Ammon's horn (tissue), 1 donor: ENCODE data around the gene P4HA3.
"Not testable (repeated sequence)": the region's sequence is repeated elsewhere in the genome, so short reads cannot be mapped to it uniquely, and the experiment has no call there.

Experiments used
- DNase-seq: peaks from one replicate; pipeline ENCODE4 v3.0.0-alpha.2; 2016; ENCODE audit warnings: low spot score

The P4HA3 gene

DNA sequence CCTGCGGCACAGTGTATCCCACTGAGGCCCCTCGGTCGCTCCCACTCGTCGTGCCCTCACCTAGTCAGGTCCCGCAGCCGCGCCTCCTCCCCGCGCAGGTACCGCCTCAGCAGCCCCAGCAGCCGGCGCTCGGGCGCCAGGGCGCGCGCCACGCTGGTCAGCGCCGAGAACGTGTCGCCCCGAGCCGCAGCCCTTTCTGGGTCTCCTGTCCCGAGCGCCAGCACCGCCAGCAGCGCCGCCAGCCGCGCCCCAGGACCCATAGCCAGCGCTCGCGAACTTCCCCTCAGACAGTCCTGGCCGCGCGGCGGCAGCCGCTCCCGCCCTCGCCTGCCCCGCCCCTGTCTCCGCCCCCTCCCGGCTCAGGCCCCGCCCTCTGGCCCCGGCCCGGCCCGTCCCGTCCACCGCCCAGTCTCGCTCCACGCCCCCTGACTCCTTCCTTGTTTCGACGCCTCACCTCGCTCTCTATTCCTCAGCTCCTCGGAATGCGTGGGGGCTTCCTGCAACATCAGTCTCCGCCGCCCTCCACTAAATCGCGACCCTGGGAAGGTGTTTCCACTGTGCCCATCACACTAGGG lies at the start of gene P4HA3:
TSS of gene P4HA3 (minus strand) at position 289 of the 575 bp plus-strand sequence. CDS start at position 260, 29 bp downstream.
- peak; percentile 23 for DNase-seq

DNA sequence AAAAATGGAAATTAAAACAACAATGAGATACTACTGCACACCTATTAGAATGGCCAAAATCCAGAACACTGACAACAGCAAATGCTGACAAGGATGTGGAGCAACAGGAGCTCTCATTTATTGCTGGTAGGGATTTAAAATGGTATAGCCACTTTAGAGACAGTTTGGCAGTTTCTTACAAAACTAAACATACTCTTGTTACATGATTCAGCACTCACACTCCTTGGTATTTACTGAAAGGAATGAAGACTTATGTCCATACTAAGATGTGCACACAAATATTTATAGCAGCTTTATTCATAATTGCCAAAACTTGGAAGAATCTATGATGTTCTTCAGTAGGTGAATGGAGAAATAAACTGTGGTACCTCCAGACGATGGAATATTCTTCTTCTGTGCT lies 46.0 kb upstream of the P4HA3 start:
- DNase-seq = no peak

DNA sequence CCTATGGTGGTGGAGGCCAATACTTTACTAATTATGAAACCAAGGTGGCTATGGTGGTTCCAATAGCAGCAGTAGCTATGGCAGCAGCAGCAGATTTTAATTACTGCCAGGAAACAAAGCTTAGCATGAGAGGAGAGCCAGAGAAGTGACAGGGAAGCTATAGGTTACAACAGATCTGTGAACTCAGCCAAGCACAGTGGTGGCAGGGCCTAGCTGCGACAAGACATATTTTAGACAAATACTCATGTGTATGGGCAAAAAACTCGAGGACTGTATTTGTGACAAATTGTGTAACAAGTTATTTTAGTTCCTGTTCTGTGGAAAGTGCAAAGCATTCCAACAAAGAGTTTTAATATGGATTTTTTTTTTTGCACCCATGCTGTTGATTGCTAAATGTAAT lies 44.2 kb upstream of the P4HA3 start:
- no peak for DNase-seq

DNA sequence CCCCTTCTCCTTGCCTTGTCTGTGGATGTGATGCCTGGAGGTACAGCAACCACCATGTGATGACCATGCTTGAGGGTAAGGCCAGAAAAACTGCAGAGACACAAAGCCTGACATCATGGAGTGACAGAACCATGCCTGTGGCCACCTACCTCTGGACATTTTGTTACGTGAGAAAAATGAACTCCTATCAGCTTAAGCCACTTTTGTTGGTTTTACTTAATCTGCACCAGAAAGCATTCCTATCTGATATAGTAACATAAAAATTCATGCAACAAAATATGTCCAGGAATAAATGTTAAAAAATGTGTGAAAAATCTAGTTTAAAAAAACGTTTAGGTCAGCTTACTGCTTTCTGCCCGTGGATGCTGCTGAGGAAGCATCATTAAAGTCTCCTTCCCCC lies 42.6 kb upstream of the P4HA3 start:
- DNase-seq = no peak

DNA sequence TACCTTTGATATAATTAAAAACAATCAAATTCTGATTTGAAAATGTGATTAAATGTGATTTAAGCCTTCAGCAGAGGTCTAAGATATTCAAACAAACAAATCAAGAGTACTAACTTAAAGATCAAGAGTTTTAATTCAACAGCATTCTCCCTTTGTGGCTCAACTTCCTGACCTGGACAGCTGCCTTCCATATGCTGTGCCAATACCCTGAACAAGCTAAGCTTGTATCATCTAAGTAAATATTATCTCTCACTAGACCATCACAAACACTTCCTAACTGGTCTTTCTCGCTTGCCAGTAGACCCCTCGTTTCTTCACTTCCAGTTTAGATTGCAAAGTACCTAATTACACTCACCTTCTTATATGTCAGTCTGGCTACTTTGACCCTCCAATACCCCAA lies 35.9 kb upstream of the P4HA3 start:
- DNase-seq = no peak

DNA sequence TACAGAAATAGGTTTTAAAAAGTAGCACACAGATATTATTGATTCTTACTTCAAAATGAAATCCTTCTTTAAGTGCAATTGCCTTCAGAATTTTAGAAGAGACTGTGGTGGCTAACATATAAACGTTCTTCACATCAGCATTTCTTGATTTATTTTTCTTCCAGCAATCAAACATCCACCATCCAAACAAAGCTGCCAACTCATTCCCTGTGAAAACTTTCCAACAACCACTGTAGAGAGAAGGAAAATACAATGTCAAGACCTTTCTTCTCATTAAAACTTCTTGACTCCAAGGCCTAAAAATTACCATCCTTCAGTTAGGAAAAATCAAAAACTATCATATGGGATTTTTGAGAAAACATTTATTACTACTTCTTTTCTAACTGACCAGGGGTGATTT lies 34.0 kb upstream of the P4HA3 start:
- no peak for DNase-seq

DNA sequence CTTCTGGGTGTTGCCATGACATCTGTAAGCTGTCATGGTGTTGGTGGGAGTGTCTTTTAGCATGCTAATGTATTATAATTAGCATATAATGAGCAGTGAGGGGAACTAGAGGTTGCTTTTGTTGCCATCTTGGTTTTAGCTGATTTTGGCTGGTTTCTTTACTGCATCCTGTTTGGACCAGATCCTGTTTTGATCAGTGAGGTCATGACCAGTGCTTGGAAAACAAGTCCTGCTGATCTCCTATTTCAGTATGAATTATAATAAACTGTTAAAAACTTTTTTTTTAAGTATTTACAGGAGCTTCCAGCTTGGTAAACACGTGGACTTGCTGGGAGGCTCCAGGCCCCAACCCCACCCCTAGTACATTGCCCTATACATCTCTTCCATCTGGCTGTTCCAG lies 30.5 kb upstream of the P4HA3 start:
- no peak for DNase-seq

DNA sequence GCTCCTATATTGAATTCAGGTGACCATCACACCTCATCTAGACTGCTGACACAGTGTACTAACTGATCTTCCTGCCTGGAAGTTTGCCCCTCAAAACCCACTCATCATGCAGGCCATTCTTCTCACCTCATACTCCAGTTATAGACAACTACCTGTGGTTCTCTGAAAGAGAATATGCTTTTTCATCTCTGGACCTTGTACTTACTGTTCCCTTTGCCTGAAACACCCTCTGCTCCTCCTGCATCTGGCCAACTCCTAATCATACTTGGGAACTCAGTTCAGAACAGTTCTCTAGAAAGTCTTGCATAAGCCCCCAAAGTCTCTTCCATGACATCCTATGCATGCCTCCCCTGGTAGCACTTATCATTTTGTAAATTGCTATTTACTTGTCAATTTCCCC lies 28.2 kb upstream of the P4HA3 start:
- no peak for DNase-seq

DNA sequence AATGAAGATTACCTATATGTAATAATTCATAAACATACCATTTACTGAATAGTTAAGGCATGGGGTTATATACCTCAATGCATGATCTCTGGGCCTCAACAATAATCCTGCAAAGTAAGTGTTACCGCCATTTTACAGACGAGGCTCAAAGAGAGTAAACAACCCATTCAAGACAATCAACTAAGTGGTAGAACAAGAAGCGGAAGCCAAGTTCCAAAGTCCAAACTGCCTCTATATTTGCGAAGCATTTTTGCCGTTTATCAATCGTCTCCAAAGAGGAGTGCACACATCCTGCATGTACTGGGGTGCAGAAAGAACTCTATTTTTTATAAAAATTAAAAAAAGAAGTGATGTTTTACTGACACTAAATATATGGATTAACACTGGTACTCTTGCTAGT lies 27.5 kb upstream of the P4HA3 start:
- DNase-seq = no peak

DNA sequence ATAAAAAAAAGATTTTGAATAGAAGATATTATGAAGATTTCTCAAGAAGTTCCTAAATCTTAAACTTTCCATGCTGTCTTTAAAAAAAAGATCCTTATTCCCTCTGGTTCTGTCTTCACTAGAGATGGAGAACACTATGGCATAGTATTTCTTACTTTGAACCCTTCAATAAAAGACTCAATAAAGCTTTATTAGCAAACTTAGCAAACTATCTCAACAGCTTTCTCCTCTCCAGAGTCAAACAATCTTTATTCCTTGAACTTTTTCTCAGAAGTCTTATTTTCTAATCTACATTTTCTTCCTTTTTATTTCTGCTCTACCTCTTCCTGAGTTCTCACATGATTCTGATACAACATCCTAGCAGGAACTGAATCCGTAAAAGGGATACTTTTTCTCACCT lies 21.8 kb upstream of the P4HA3 start:
- no peak for DNase-seq

DNA sequence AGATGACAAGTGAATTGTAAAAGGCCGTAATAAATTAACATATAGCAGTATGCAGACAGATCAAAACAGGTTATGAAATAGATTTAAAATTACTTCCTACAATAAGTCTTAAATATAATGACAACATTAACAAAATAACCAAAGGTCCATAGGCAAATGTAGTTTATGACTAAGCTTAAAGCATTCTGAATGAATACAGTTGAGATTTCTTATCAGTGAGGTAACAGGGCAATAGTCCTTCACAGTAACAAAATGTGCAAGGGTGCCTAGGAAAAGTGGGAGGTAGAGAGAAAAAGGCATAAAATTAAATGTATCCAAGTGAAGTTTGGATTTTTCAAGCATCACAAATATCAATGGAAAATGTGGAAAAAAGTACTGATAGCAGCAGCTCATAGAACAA lies 20.9 kb upstream of the P4HA3 start:
- no peak for DNase-seq

DNA sequence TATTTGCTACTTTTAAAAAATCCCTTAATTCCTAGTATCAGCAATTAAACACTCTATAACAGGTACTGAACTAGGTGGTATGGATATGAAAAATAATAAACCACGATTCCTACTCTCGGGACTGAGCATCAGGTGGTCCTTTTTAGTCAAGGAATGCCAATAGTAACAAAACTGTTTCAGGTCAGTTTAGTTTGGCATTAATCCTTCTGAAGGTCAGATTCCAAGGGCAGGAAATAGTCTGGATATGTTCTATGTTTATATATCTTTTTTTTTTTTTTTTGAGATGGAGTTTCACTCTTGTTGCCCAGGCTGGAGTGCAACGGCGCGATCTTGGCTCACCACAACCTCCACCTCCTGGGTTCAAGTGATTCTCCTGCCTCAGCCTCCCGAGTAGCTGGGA lies 19.6 kb upstream of the P4HA3 start:
- DNase-seq = not testable (repeated sequence)

DNA sequence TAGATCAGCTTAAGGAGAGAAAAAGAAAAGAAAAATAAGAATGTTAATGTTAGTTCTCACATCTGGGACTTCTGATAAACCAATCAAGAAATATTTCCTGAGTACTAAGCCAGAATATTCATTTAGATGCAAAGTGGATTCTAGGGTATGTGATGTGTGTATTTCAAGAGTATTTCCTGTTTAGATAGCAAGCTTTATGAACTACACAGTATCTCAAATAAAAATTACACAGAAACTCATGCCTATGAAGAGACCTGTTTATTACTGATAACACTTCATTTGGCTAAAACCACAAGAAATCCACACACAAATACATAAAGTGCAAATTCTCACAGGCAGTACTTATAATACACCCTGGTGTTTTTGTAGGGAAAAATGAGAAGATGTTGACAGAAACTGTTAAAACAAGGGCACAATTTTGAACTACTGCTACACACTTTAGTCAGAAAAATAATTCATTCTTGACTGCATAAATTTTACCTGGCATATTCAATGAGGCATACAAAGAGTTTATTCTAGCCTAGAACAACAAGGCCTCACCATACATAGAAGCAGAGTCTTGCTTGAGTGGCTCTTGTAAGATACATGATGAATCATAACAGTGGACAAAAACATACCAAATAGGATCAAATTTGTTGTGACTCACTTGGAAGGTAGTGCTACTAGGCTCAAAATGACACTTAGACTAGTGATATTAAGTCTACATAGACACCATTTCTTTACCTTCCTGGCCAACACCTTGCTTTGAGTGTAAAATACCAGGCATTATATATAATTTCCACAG lies 18.8 kb upstream of the P4HA3 start:
- no peak for DNase-seq

DNA sequence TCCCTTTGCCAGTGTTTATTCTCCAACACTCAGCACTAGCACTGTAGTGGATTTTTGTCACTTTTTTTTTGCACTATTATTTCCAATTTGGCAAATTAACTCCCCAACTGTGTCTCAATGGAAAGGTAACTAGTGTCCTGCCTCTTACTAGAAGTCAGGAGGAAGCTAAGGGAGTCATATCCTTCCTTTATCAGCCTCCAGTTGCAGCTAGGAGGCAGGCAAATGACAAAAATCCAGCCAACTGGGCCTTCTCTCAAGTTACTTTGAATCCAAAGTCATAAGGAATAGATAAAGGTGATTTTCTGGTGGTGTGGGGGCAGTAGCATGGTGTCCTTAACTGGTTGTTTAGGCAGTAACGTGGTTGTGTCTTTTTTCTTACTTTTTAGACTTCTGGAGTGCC lies 15.6 kb upstream of the P4HA3 start:
- DNase-seq = no peak

DNA sequence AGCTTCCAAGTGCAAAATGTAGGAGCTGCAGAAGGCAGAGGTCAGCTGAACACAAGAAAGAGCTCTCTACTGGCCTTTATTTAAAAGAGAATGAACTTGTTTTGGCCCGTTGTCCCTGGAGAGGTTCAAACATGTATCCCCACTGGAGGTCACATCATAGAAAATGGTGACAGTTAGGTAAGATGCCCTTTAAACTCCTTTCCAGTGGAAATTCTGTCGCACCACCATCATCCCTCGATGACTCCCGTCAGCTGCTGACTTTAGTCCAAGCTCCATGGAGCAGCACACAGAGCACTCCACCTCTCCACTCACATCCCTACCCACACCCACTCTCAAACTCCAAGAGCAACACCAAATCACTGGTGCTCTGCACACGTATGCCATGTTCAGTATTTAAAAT lies 15.2 kb upstream of the P4HA3 start:
- no peak for DNase-seq

DNA sequence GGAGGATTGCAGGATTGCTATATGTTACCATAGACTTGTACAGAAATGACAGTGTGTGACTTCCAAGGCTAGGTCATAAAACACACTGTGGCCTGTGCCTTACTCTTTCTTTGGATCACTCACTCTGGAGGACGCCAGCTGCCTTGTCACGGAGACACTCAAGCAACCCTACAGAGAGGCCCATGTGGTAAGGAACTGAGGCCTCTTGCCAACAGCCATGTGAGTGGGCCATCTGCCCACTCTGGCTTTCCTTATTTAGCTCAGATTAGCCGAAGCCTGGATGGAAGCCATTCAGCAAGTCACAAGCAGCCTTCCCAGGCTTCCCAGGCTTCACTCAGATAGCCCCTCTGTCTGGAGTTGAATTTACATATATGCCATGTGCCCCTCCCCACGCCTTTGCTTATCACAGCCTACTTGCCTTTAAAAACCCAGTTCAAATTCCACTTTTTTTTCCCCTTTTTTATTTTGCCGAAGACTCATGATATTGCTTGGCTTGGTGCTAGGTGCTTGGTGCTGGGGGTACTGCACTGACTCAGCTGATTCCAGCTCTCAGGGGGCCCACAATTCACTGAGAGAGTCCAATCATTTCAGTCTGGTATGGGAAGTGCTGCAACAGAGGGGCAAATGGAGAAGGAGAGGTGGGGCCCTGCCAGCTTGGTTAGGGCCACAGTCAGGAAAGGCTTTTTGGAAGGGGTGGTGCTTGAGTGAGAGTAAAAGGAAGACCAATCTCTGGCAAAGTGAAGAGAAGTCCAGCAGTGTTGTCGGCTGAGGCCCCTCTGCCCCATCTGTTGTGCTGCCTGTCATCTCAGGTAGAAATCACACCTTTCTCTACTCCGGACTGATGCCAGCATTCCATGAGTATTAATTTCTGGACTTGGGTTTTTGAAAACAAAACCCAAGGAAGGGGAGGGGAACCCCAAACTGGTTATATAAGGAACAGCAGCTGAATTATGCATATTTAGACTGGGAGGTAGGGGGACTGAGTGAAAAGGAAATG lies 14.5 kb upstream of the P4HA3 start:
- DNase-seq = peak; percentile 86

DNA sequence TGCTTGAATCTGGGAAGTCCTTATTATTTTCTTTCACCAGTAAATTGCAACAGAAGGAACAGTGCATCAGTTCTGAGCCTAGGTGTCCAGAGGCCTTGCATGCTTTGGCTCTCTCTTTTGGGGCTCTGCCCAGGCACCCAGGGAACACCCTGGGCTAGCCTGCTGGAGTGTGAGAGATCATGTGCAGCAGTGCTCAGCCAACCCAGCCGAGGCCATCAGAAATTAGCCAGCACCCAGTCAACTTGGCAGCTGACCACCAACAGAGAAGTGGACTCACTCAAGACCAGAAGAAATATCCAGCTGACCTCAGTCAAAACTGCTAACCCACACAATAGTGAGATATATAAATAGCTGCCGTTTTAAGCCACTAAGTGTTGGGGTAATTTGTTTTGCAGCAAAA lies 11.2 kb upstream of the P4HA3 start:
- DNase-seq = peak; percentile 21

DNA sequence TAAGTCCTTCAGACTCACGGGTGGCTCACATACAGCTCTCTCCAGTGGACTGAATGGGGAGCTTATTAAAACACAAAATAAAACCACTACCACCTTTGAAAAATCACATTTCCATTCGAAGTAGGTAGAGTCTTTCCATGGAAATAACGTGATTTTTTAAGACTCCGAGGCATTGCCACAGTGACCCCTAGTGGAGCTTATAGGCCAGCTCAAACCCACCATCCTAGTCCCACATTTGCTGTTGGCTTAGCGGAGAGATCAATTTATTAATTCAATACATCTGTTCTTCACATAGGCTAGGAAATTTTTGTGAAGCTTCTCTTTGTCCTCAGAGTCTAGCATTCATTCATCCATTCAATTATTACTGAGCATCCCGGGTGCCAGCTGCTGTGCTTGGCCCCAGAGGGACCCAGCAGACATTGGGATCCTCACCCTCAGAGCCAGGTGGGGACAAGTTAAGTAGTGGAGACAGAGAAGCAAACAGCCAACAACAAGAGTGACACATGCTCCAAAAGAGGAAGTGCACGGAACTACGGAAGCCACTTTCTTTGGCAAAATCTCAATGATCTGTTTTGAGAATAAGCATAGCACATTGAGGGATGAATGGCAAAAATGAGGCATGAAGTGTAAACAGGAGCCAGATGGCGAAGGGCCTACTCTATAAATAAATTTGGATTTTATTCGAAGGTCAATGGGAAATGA lies 10.2 kb upstream of the P4HA3 start:
- peak; percentile 47 for DNase-seq

DNA sequence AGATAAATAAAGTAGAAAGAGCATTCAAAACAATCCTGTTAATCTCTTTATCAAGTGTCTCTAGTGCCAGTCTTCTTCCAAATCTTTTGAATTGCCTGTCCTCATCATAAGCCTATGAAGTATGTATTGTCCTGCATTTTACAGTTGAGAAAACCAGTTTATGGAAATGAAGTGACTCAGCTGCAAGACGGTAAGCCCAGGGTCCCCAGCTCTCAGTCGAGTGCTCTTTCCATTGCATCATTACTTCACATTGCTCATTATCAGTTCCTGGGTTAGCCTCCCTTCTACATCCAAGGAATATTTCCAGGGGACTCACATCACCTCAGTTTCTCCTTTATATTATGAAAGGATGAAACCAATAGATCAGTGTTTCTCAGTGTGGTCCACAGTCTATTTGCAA lies 9.1 kb upstream of the P4HA3 start:
- DNase-seq = no peak

DNA sequence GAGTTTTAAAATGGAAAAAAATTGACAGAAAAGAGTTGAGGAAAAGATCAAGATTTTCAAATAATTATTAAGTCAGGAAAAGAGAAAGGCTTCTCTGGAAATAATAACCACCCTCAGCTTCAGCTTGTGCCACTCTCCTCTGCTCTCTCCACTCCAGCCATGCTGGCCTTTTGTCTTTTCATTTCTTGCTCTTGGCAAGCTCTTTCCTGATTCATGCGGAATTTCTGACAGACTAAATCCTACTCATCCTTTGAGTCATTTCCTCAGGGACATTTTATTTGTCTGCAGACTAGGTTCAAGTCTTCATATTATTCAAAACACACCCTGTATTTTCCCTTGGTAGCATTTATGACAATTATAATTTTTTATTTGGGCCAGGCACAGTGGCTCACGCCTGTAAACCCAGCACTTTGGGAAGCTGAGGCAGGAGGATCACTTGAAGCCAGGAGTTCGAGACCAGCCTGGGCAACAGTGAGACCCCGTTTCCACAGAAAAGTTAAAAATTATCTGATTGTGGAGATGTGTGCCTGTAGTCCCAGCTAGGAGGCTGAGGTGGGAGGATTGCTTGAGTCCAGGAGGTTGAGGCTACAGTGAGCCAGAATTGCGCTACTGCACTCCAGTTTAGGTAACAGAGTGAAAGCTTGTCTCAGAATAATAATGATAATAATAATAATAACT lies 7.8 kb upstream of the P4HA3 start:
- DNase-seq = no peak

DNA sequence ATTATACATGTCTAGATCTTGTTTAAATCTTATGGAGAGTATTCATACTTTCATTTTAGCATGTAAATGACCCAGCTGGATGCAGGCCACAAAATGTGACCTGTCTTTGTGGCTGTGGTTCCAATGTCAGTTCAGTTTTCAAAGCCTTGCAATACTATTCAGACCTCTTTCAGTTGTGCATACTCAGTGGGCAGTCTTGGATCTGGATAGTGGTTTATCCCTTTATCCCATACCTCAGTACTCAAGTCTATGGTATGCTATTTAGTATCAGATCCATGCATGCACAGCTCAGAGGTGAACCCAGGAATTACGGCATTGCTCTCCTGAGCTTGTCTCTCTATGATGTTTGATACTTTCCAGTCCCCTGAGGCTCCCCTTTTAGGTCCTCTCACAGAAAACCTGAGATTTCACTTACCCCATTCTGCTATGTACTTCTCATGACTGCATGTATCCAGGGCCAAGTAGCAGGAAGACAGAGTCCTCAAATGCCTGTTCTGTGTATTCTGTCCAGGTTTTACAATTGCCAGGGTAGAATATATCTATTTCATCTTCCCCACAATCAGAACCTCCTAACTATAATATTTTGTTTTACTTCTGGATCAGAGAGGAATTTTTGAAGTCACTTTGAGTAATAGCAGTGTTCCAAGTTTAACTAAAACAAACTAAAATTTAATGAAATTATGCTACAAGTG lies 6.9 kb upstream of the P4HA3 start:
- no peak for DNase-seq
